Measurements from ENCODE around the gene LRRC25. TPM values are rescaled to one million over a fixed set of nuclear protein-coding genes. Genes with fewer than 3 reads are reported as not detected.

Gene LRRC25
- total and polyA plus RNA-seq, 2 experiments from 2014 or later = not detected

DNA sequence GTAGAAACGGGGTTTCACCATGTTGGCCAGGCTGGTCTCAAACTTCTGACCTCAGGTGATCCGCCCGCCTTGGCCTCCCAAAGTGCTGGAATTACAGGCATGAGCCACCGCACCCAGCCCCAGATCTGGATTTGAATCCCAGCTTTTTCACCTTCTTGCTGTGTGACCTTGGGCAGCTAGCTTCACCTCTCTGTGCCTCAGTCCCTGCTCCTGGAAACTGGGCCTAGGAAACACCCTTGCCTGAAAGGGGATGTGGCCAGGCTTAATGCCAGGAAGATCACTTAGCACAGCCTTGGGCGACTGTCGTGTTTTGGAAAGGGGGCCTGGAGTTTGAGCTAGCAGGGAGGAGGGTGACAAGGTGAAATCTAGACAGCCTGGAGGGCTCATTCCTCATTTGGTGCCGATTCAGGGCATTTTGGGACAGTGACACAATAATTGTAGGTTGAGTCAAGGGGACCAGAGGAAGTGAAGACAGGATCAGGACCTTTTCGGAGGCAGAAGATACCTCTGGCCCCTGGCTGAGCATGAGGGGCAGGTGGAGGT lies 55.3 kb downstream of the LRRC25 start:
- Histone ChIP-seq H3K9me2 (ENCODE audit: insufficient read depth) (no peaks in the 10 kb centered on the region), H3K4me2 (ENCODE audit: unreplicated experiment) (no peak overlapping the region), H3F3A (ENCODE audit: insufficient read depth) (0 out of 2 replicates have a peak, but pooled peaks cover 3% of the 10 kb centered on the region), H3K36me3 (ENCODE audit: low read depth) (no peaks in the 10 kb centered on the region), H3K79me2 (ENCODE audit: insufficient read depth) (no peaks in the 10 kb centered on the region), H3K9ac (no peak overlapping the region), H4K20me1 (ENCODE audit: insufficient read depth) (no peaks in the 10 kb centered on the region), H3K4me1 (ENCODE audit: insufficient read depth) (no peaks in the 10 kb centered on the region), H3K9me3 (ENCODE audit: low read depth) (no peaks in the 10 kb centered on the region), H2AFZ (no peak overlapping the region), H3K27ac (no peak overlapping the region), H3K27me3 (replicated peaks; ENCODE audit: insufficient read depth) (no peaks in the 10 kb centered on the region), H3K4me3 (no peak overlapping the region)
- no peak for TF ChIP-seq EZH2 (IDR thresholded peaks at IDR 0.05; ENCODE audit: insufficient read depth, poor library complexity, severe bottlenecking)
- TF ChIP-seq EZH2phosphoT487 (IDR thresholded peaks at IDR 0.05; ENCODE audit: insufficient read depth, low read depth) = no peak
- in situ Hi-C loops (cut with MboI) = no loop called here
- WGBS, 2 experiments (ENCODE audit: low coverage in 1 of 2, low lambda C conversion rate in 2 of 2, missing lambda C conversion rate in 2 of 2) = 83% methylated on average over 8 of the region's 8 CpGs
- no peak for DNase-seq

Small RNA genes lying within 50 kb of the gene (microRNA-seq; reads per million reads assigned to microRNA genes)
- gene MIR3189 (ENCODE audit: borderline number of aligned reads) = not detected

Small RNA genes lying within 50 kb of the gene (small RNA-seq; reads per million reads assigned to genes)
- gene MIR3189 (ENCODE audit: low read depth, low replicate concordance) = not detected

Other genes starting within 250 kb of the LRRC25 start
- 29.2 and 48.9 TPM in 2 replicates for gene PIK3R2, start 244.5 kb downstream of the LRRC25 start, total RNA-seq (2014; rRNA removed; shearing (Covaris generic))
- 1.5 and 1.6 TPM in 2 replicates for gene PIK3R2, start 244.5 kb downstream of the LRRC25 start, polyA plus RNA-seq (2016; fragmentation: Nextera tagmentation; extraction: Ambion mirVana)
- gene IFI30, start 223.8 kb downstream of the LRRC25 start, total RNA-seq (2014; rRNA removed; shearing (Covaris generic)) = 0.86 and 15.9 TPM in 2 replicates
- gene IFI30, start 223.8 kb downstream of the LRRC25 start, polyA plus RNA-seq (2016; fragmentation: Nextera tagmentation; extraction: Ambion mirVana) = 10.3 and 14.3 TPM in 2 replicates
- 43.2 and 69.4 TPM in 2 replicates for gene MPV17L2, start 204.4 kb downstream of the LRRC25 start, total RNA-seq (2014; rRNA removed; shearing (Covaris generic))
- 21.0 and 22.4 TPM in 2 replicates for gene MPV17L2, start 204.4 kb downstream of the LRRC25 start, polyA plus RNA-seq (2016; fragmentation: Nextera tagmentation; extraction: Ambion mirVana)
- 1.4 and 1.8 TPM in 2 replicates for gene RAB3A, start 193.6 kb downstream of the LRRC25 start, total RNA-seq (2014; rRNA removed; shearing (Covaris generic))
- 1.9 and 2.0 TPM in 2 replicates for gene RAB3A, start 193.6 kb downstream of the LRRC25 start, polyA plus RNA-seq (2016; fragmentation: Nextera tagmentation; extraction: Ambion mirVana)
- gene PDE4C, start 171.2 kb downstream of the LRRC25 start, total RNA-seq (2014; rRNA removed; shearing (Covaris generic)) = under 0.01 and 0.22 TPM in 2 replicates
- 0.40 and 1.0 TPM in 2 replicates for gene PDE4C, start 171.2 kb downstream of the LRRC25 start, polyA plus RNA-seq (2016; fragmentation: Nextera tagmentation; extraction: Ambion mirVana)
- gene IQCN, start 123.2 kb downstream of the LRRC25 start, total RNA-seq (2014; rRNA removed; shearing (Covaris generic)) = 0.11 and 0.25 TPM in 2 replicates
- 0.16 and 0.33 TPM in 2 replicates for gene IQCN, start 123.2 kb downstream of the LRRC25 start, polyA plus RNA-seq (2016; fragmentation: Nextera tagmentation; extraction: Ambion mirVana)
- gene JUND, start 116.0 kb downstream of the LRRC25 start, total RNA-seq (2014; rRNA removed; shearing (Covaris generic)) = 123 and 172 TPM in 2 replicates
- gene JUND, start 116.0 kb downstream of the LRRC25 start, polyA plus RNA-seq (2016; fragmentation: Nextera tagmentation; extraction: Ambion mirVana) = 15.3 and 17.9 TPM in 2 replicates
- 167 and 203 TPM in 2 replicates for gene LSM4, start 74.5 kb downstream of the LRRC25 start, total RNA-seq (2014; rRNA removed; shearing (Covaris generic))
- 200 and 208 TPM in 2 replicates for gene LSM4, start 74.5 kb downstream of the LRRC25 start, polyA plus RNA-seq (2016; fragmentation: Nextera tagmentation; extraction: Ambion mirVana)
- 12.0 and 20.5 TPM in 2 replicates for gene PGPEP1, start 57.0 kb downstream of the LRRC25 start, total RNA-seq (2014; rRNA removed; shearing (Covaris generic))
- gene PGPEP1, start 57.0 kb downstream of the LRRC25 start, polyA plus RNA-seq (2016; fragmentation: Nextera tagmentation; extraction: Ambion mirVana) = 9.4 and 14.5 TPM in 2 replicates
- 27.7 and 33.3 TPM in 2 replicates for gene GDF15, start 11.5 kb downstream of the LRRC25 start, total RNA-seq (2014; rRNA removed; shearing (Covaris generic))
- 32.7 and 36.0 TPM in 2 replicates for gene GDF15, start 11.5 kb downstream of the LRRC25 start, polyA plus RNA-seq (2016; fragmentation: Nextera tagmentation; extraction: Ambion mirVana)
- 156 and 169 TPM in 2 replicates for gene SSBP4, start 21.8 kb upstream of the LRRC25 start, total RNA-seq (2014; rRNA removed; shearing (Covaris generic))
- 46.5 and 46.9 TPM in 2 replicates for gene SSBP4, start 21.8 kb upstream of the LRRC25 start, polyA plus RNA-seq (2016; fragmentation: Nextera tagmentation; extraction: Ambion mirVana)
- gene ISYNA1, start 40.5 kb upstream of the LRRC25 start, total RNA-seq (2014; rRNA removed; shearing (Covaris generic)) = 5.5 and 8.9 TPM in 2 replicates
- gene ISYNA1, start 40.5 kb upstream of the LRRC25 start, polyA plus RNA-seq (2016; fragmentation: Nextera tagmentation; extraction: Ambion mirVana) = 12.3 and 17.2 TPM in 2 replicates
- 22.1 and 24.2 TPM in 2 replicates for gene ELL, start 124.4 kb upstream of the LRRC25 start, total RNA-seq (2014; rRNA removed; shearing (Covaris generic))
- gene ELL, start 124.4 kb upstream of the LRRC25 start, polyA plus RNA-seq (2016; fragmentation: Nextera tagmentation; extraction: Ambion mirVana) = 16.4 and 17.1 TPM in 2 replicates
- gene FKBP8, start 146.0 kb upstream of the LRRC25 start, total RNA-seq (2014; rRNA removed; shearing (Covaris generic)) = 419 and 466 TPM in 2 replicates
- 195 and 208 TPM in 2 replicates for gene FKBP8, start 146.0 kb upstream of the LRRC25 start, polyA plus RNA-seq (2016; fragmentation: Nextera tagmentation; extraction: Ambion mirVana)
- gene KXD1, start 160.2 kb upstream of the LRRC25 start, total RNA-seq (2014; rRNA removed; shearing (Covaris generic)) = 91.2 and 110 TPM in 2 replicates
- gene KXD1, start 160.2 kb upstream of the LRRC25 start, polyA plus RNA-seq (2016; fragmentation: Nextera tagmentation; extraction: Ambion mirVana) = 129 and 135 TPM in 2 replicates
- 647 and 755 TPM in 2 replicates for gene UBA52, start 174.2 kb upstream of the LRRC25 start, total RNA-seq (2014; rRNA removed; shearing (Covaris generic))
- gene UBA52, start 174.2 kb upstream of the LRRC25 start, polyA plus RNA-seq (2016; fragmentation: Nextera tagmentation; extraction: Ambion mirVana) = 708 and 711 TPM in 2 replicates
- 79.9 and 133 TPM in 2 replicates for gene REX1BD, start 191.2 kb upstream of the LRRC25 start, total RNA-seq (2014; rRNA removed; shearing (Covaris generic))
- gene REX1BD, start 191.2 kb upstream of the LRRC25 start, polyA plus RNA-seq (2016; fragmentation: Nextera tagmentation; extraction: Ambion mirVana) = 103 and 105 TPM in 2 replicates
- gene CRLF1, start 209.2 kb upstream of the LRRC25 start, total RNA-seq (2014; rRNA removed; shearing (Covaris generic)) = 40.0 and 59.2 TPM in 2 replicates
- 8.6 and 9.9 TPM in 2 replicates for gene CRLF1, start 209.2 kb upstream of the LRRC25 start, polyA plus RNA-seq (2016; fragmentation: Nextera tagmentation; extraction: Ambion mirVana)
- gene TMEM59L, start 215.2 kb upstream of the LRRC25 start, total RNA-seq (2014; rRNA removed; shearing (Covaris generic)) = 0.13 and 0.97 TPM in 2 replicates
- gene TMEM59L, start 215.2 kb upstream of the LRRC25 start, polyA plus RNA-seq (2016; fragmentation: Nextera tagmentation; extraction: Ambion mirVana) = 2.1 and 3.4 TPM in 2 replicates
- gene KLHL26, start 239.4 kb upstream of the LRRC25 start, total RNA-seq (2014; rRNA removed; shearing (Covaris generic)) = 5.7 and 6.4 TPM in 2 replicates
- gene KLHL26, start 239.4 kb upstream of the LRRC25 start, polyA plus RNA-seq (2016; fragmentation: Nextera tagmentation; extraction: Ambion mirVana) = 2.8 and 2.9 TPM in 2 replicates

Measured in GM23248 (cell line).